ENCODE results near the gene RFXANK.

RFXANK gene

DNA sequence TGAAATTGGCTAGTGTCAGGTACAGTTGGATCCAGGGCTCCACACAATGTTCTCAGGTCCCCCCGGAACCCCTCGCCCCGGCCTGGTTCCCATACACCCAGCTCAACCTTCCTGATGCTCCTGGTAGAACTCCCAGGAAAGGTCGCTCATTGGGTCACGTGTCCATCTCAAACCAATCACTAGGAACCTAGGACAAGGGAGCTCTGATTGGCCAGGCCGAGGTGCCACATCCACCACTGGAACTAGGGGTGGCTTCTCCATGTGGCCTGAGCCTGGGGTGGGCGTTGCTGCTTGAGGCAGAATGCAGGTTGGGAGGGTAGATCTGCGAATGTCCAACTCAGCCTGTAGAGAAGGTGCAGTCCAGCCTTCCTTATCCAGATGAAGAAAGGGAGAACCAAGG is 15.1 kb upstream of the RFXANK start:
- Histone ChIP-seq H3K27ac (ENCODE audit: low read depth, low read length, poor library complexity, severe bottlenecking) (no peak overlapping the region), H4K20me1 (ENCODE audit: insufficient read depth, low read length) (no peaks in the 10 kb centered on the region), H3F3A (ENCODE audit: insufficient read depth, low read length) (no peaks in the 10 kb centered on the region), H3K9me3 (ENCODE audit: low read length) (no peaks in the 10 kb centered on the region), H2AFZ (ENCODE audit: low read length) (no peak overlapping the region), H3K9ac (ENCODE audit: low read length) (no peak overlapping the region), H3K4me1 (ENCODE audit: insufficient read depth, low read length, severe bottlenecking) (peaks cover 14% of the 10 kb centered on the region), H3K79me2 (ENCODE audit: insufficient read depth, low read length) (no peaks in the 10 kb centered on the region), H3K9me2 (ENCODE audit: low read depth, low read length) (no peaks in the 10 kb centered on the region), H3K36me3 (ENCODE audit: insufficient read depth, low read length) (peaks cover 20% of the 10 kb centered on the region), H3K4me2 (ENCODE audit: low read length) (no peak overlapping the region), H3K27me3 (ENCODE audit: insufficient read depth, low read length) (no peaks in the 10 kb centered on the region), H3K4me3 (ENCODE audit: low read depth, low read length, poor library complexity, severe bottlenecking) (no peak overlapping the region)
- TF ChIP-seq CTCF (IDR thresholded peaks at IDR 0.05; ENCODE audit: low read length): no peak
- TF ChIP-seq EZH2 (IDR thresholded peaks at IDR 0.05; ENCODE audit: borderline replicate concordance, low read length): no peak

- Histone ChIP-seq H2AFZ (ENCODE audit: low read length) (no peak overlapping the region), H3K27me3 (ENCODE audit: insufficient read depth, low read length) (no peaks in the 10 kb centered on the region), H3F3A (ENCODE audit: insufficient read depth, low read length) (no peaks in the 10 kb centered on the region), H3K4me2 (ENCODE audit: low read length) (no peak overlapping the region), H4K20me1 (ENCODE audit: insufficient read depth, low read length) (no peaks in the 10 kb centered on the region), H3K9me3 (ENCODE audit: low read length) (no peaks in the 10 kb centered on the region), H3K4me1 (ENCODE audit: insufficient read depth, low read length, severe bottlenecking) (peaks cover 6% of the 10 kb centered on the region), H3K27ac (ENCODE audit: low read depth, low read length, poor library complexity, severe bottlenecking) (no peak overlapping the region), H3K9ac (ENCODE audit: low read length) (no peak overlapping the region), H3K79me2 (ENCODE audit: insufficient read depth, low read length) (no peaks in the 10 kb centered on the region), H3K9me2 (ENCODE audit: low read depth, low read length) (no peaks in the 10 kb centered on the region), H3K36me3 (ENCODE audit: insufficient read depth, low read length) (peaks cover 30% of the 10 kb centered on the region), H3K4me3 (ENCODE audit: low read depth, low read length, poor library complexity, severe bottlenecking) (no peak overlapping the region)
- TF ChIP-seq CTCF (IDR thresholded peaks at IDR 0.05; ENCODE audit: low read length) (no peak), EZH2 (IDR thresholded peaks at IDR 0.05; ENCODE audit: borderline replicate concordance, low read length) (no peak)
Measured at GRCh38 chr19:19179548-19180441, 12.3 kb upstream of the RFXANK start.

DNA sequence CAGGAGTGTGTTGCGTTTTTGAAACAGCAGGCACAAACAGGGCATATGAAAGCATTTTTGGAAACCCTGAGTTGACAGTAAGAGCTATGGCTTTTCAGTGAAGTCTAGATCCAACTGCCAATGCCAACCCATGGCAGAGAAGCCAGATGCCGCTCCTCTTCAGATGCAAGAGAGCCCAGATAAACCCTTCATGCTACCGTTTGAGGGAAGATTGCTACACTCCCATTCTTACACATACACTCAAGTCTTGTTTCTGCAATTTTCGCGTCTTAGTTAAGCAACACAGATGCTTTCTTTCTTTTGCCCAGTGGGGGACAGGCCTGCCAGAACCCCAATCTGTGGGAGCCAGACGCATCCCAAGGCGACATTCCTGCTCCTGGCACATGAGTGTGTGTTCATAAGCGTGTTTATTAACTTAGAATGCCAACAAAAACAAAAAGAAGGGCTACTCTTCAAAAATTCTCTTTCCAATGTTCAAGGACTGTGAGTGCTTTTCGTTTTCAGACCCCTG is 10.5 kb upstream of the RFXANK start:
- Histone ChIP-seq H3K27me3 (ENCODE audit: insufficient read depth, low read length) (no peaks in the 10 kb centered on the region), H3K4me3 (ENCODE audit: low read depth, low read length, poor library complexity, severe bottlenecking) (no peak overlapping the region), H3K9me2 (ENCODE audit: low read depth, low read length) (no peaks in the 10 kb centered on the region), H3K27ac (ENCODE audit: low read depth, low read length, poor library complexity, severe bottlenecking) (no peak overlapping the region), H3K36me3 (ENCODE audit: insufficient read depth, low read length) (peaks cover 37% of the 10 kb centered on the region), H3K9me3 (ENCODE audit: low read length) (no peaks in the 10 kb centered on the region), H3K4me2 (ENCODE audit: low read length) (no peak overlapping the region), H3K79me2 (ENCODE audit: insufficient read depth, low read length) (no peaks in the 10 kb centered on the region), H4K20me1 (ENCODE audit: insufficient read depth, low read length) (no peaks in the 10 kb centered on the region), H3K9ac (ENCODE audit: low read length) (no peak overlapping the region), H2AFZ (ENCODE audit: low read length) (no peak overlapping the region), H3K4me1 (ENCODE audit: insufficient read depth, low read length, severe bottlenecking) (peaks cover 8% of the 10 kb centered on the region), H3F3A (ENCODE audit: insufficient read depth, low read length) (no peaks in the 10 kb centered on the region)
- TF ChIP-seq EZH2 (IDR thresholded peaks at IDR 0.05; ENCODE audit: borderline replicate concordance, low read length) (no peak), CTCF (IDR thresholded peaks at IDR 0.05; ENCODE audit: low read length) (no peak)
